ENCODE results near the gene ZNF19.

ZNF19 gene

GRCh38 chr16:71440669-71441347, 48.3 kb downstream of the ZNF19 start:
- DNase-seq: no peak

GRCh38 chr16:71439523-71439922, 49.6 kb downstream of the ZNF19 start:
- DNase-seq: no peak

GRCh38 chr16:71436473-71436872, 52.7 kb downstream of the ZNF19 start:
- no peak for DNase-seq

- DNase-seq: no peak
Measured at GRCh38 chr16:71432906-71433305, 56.2 kb downstream of the ZNF19 start.

- DNase-seq: no peak
Measured at GRCh38 chr16:71431991-71432390, 57.1 kb downstream of the ZNF19 start.

GRCh38 chr16:71431176-71431575, 57.9 kb downstream of the ZNF19 start:
- no peak for DNase-seq

GRCh38 chr16:71430744-71431143, 58.4 kb downstream of the ZNF19 start:
- DNase-seq: no peak

- DNase-seq: no peak
Measured at GRCh38 chr16:71429581-71429980, 59.5 kb downstream of the ZNF19 start.

- DNase-seq: no peak
Measured at GRCh38 chr16:71428883-71429282, 60.2 kb downstream of the ZNF19 start.

- no peak for DNase-seq
Measured at GRCh38 chr16:71428385-71428784, 60.7 kb downstream of the ZNF19 start.

- DNase-seq: no peak
Measured at GRCh38 chr16:71426880-71427615, 62.1 kb downstream of the ZNF19 start.

GRCh38 chr16:71426069-71426879, 62.9 kb downstream of the ZNF19 start:
- no peak for DNase-seq

- no peak for DNase-seq
Measured at GRCh38 chr16:71425746-71426068, 63.4 kb downstream of the ZNF19 start.

GRCh38 chr16:71424626-71425025, 64.5 kb downstream of the ZNF19 start:
- DNase-seq: no peak

- no peak for DNase-seq
Measured at GRCh38 chr16:71423865-71424264, 65.3 kb downstream of the ZNF19 start.

Data from cortex of kidney (tissue), 1 donor.